AG09309 (cell line): ENCODE measurements around the gene KCNG3.

Experiments used
- DNase-seq: peaks from one replicate; pipeline ENCODE4 v3.0.0-alpha.2; 2010; ENCODE audit warnings: low read depth
- H3K4me3 ChIP-seq: 2 replicates; pipeline ENCODE4 v1.5.1; 2011; ENCODE audit warnings: mild to moderate bottlenecking, low read depth, low read length, moderate library complexity; ENCODE audit not compliant: control insufficient read depth
- CTCF ChIP-seq: IDR thresholded peaks from 2 replicates; pipeline ENCODE4 v1.5.1; 2011; ENCODE audit warnings: mild to moderate bottlenecking, low read depth, low read length, inconsistent platforms; ENCODE audit not compliant: insufficient read depth, control insufficient read depth; ENCODE audit errors: missing control alignments

KCNG3 gene

GRCh38 chr2:42486145-42486906 lies 7.5 kb downstream of the KCNG3 start:
- TF ChIP-seq CTCF = no peak
- no peak for DNase-seq

GRCh38 chr2:42480402-42480801 lies 13.4 kb downstream of the KCNG3 start:
- no peak for TF ChIP-seq CTCF
- H3K4me3 ChIP-seq = no peak overlapping the region
- no peak for DNase-seq

More at GRCh38 chr2:42486145-42486906, 7.5 kb downstream of the KCNG3 start:
- H3K4me3 ChIP-seq = no peak overlapping the region

GRCh38 chr2:42474765-42475454 lies 18.9 kb downstream of the KCNG3 start:
- H3K4me3 ChIP-seq = no peak overlapping the region
- no peak for TF ChIP-seq CTCF
- no peak for DNase-seq

GRCh38 chr2:42470706-42471105 lies 23.1 kb downstream of the KCNG3 start:
- DNase-seq = no peak
- TF ChIP-seq CTCF = no peak

GRCh38 chr2:42464631-42465030 lies 29.2 kb downstream of the KCNG3 start:
- no peak for TF ChIP-seq CTCF
- H3K4me3 ChIP-seq = no peak overlapping the region
- no peak for DNase-seq

More at GRCh38 chr2:42470706-42471105, 23.1 kb downstream of the KCNG3 start:
- H3K4me3 ChIP-seq = no peak overlapping the region

- TF ChIP-seq CTCF = no peak
Observed at GRCh38 chr2:42463570-42463969, 30.2 kb downstream of the KCNG3 start.

More at GRCh38 chr2:42463570-42463969, 30.2 kb downstream of the KCNG3 start:
- no peak overlapping the region for H3K4me3 ChIP-seq
- DNase-seq = no peak
